ENCODE measurements around the gene PCDHGC5. TPM values are rescaled to one million over a fixed set of nuclear protein-coding genes. Genes with fewer than 3 reads are reported as not detected.

The PCDHGC5 gene
- total RNA-seq, 2 experiments from 2014 or later, result not detected

DNA sequence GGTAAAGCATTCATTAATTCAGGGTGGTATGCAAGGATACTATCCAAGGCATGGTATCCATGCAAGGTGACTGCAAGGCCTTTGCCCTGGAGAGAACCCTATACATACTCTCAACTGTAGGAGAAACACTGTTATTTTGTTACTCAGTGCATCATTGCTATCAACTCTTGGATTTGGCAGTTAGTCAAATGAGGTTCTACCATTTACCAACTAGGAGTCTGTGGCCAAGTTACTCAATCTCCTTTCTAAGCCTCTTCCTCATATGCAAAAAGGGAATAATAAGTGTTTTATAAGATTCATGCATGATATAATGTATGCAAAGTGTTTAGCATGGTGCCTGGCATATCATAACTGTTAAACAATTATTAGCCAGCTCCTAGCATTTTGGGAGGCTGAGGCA lies 9.1 kb upstream of the PCDHGC5 start:
- CTCF ChIA-PET, result interaction anchor here (1.1 kb wide), 1 partner anchor 66 kb away, joined by 3 read pairs; no protein-coding TSS in a partner anchor
- intact Hi-C loops (cut with micrococcal nuclease), result loop anchor here (5.0 kb wide), 1 partner anchor 57 kb away; the partner anchor contains the start of gene PCDHGA11
- H3K4me1 Mint-ChIP-seq (ENCODE audit: low read depth), result peaks cover 23% of the 10 kb centered on the region
- H3K4me3 Mint-ChIP-seq, result no peak overlapping the region
- DNase-seq, result no peak
- H3K27ac Mint-ChIP-seq, result no peak overlapping the region
- no peaks in the 10 kb centered on the region for H3K36me3 Mint-ChIP-seq (ENCODE audit: low read depth)
- peaks cover 79% of the 10 kb centered on the region for H3K27me3 Mint-ChIP-seq (ENCODE audit: low read depth)
- H3K9me3 Mint-ChIP-seq, result no peaks in the 10 kb centered on the region

- H3K36me3 Mint-ChIP-seq (ENCODE audit: low read depth), result no peaks in the 10 kb centered on the region
- peaks cover 9% of the 10 kb centered on the region for H3K4me1 Mint-ChIP-seq (ENCODE audit: low read depth)
- H3K4me3 Mint-ChIP-seq, result no peak overlapping the region
- no peak for DNase-seq
- peaks cover 81% of the 10 kb centered on the region for H3K27me3 Mint-ChIP-seq (ENCODE audit: low read depth)
- CTCF ChIA-PET, result interaction anchor here (0.7 to 2.0 kb wide), 5 partner anchors 12 to 190 kb away, joined by 3 to 10 read pairs (median 6); no protein-coding TSS in a partner anchor
- H3K27ac Mint-ChIP-seq, result no peak overlapping the region
- no peaks in the 10 kb centered on the region for H3K9me3 Mint-ChIP-seq
- intact Hi-C loops (cut with micrococcal nuclease), result no loop called here
These were observed 5.0 kb upstream of the PCDHGC5 start for GRCh38 chr5:141483902-141484301.

- Mint-ChIP-seq H3K4me3 (no peak overlapping the region), H3K27ac (no peak overlapping the region), H3K27me3 (ENCODE audit: low read depth) (peaks cover 81% of the 10 kb centered on the region), H3K36me3 (ENCODE audit: low read depth) (no peaks in the 10 kb centered on the region), H3K4me1 (ENCODE audit: low read depth) (peaks cover 9% of the 10 kb centered on the region), H3K9me3 (no peaks in the 10 kb centered on the region)
- CTCF ChIA-PET, result interaction anchor here (1.2 to 2.0 kb wide), 4 partner anchors 13 to 80 kb away, joined by 3 to 9 read pairs (median 6); no protein-coding TSS in a partner anchor
- intact Hi-C loops (cut with micrococcal nuclease), result no loop called here
- DNase-seq, result no peak
These were observed 4.6 kb upstream of the PCDHGC5 start for GRCh38 chr5:141484310-141484640.

DNA sequence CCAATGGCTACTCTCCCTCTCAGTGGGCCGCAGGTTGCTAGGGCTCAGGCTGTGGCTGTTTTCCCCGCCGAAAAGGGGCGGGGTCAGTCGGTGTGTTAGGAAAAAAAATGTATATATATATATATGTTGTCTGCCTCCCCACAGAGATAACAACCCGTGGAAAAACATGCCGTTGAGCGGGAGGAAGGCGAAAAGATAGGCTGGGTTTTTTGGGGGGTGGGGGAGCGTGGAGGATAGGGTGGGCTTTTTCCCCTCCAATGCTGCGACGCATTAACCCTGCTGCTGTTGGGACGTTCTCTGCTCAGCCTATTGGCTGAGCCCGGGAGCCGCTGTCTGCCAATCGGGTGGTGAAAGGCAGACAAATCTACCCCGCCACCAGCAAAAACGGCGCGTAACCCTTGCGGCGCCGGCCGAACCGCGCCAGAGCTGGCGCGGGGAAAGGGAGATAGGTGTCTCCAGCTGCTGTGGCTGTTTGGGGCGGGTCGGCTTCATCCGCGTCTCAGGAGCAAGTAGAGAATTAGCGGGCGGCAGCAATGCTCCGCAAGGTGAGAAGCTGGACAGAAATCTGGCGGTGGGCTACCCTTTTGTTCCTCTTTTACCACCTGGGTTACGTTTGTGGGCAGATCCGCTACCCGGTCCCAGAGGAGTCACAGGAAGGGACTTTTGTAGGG lies 4.1 kb upstream of the PCDHGC5 start, which contains the start of gene PCDHGC4:
PCDHGC4 (plus strand) TSS at position 390 of the 671 bp plus-strand sequence; CDS start at position 534, 144 bp downstream.
- DNase-seq, result peak; percentile 16

GRCh38 chr5:141485321-141486055 lies 3.4 kb upstream of the PCDHGC5 start:
- H3K36me3 Mint-ChIP-seq (ENCODE audit: low read depth), result no peaks in the 10 kb centered on the region
- intact Hi-C loops (cut with micrococcal nuclease), result no loop called here
- H3K27ac Mint-ChIP-seq, result no peak overlapping the region
- CTCF ChIA-PET, result interaction anchor here (1.0 to 2.0 kb wide), 5 partner anchors 28 to 115 kb away, joined by 3 to 6 read pairs (median 4); partner anchors contain the start of genes PCDHGA12 and PCDHGB3
- H3K4me3 Mint-ChIP-seq, result peak overlapping the region; percentile 45
- no peak for DNase-seq
- H3K27me3 Mint-ChIP-seq (ENCODE audit: low read depth), result peaks cover 81% of the 10 kb centered on the region
- H3K4me1 Mint-ChIP-seq (ENCODE audit: low read depth), result peaks cover 9% of the 10 kb centered on the region
- H3K9me3 Mint-ChIP-seq, result no peaks in the 10 kb centered on the region

More for the DNA sequence above, 4.1 kb upstream of the PCDHGC5 start, which contains the start of gene PCDHGC4:
- H3K27ac Mint-ChIP-seq, result no peak within 1 kb of the TSS
- H3K27me3 Mint-ChIP-seq (ENCODE audit: low read depth), result peaks cover 82% of the 10 kb centered on the region
- intact Hi-C loops (cut with micrococcal nuclease), result no loop called here
- H3K4me3 Mint-ChIP-seq, result peak within 1 kb of the TSS; percentile 45
- CTCF ChIA-PET, result interaction anchor here (1.0 to 2.0 kb wide), 5 partner anchors 28 to 80 kb away, joined by 3 to 9 read pairs (median 6); partner anchors contain the start of gene PCDHGA12
- no peaks in the 10 kb centered on the region for H3K9me3 Mint-ChIP-seq
- H3K4me1 Mint-ChIP-seq (ENCODE audit: low read depth), result peaks cover 9% of the 10 kb centered on the region
- H3K36me3 Mint-ChIP-seq (ENCODE audit: low read depth), result no peaks in the 10 kb centered on the region

DNA sequence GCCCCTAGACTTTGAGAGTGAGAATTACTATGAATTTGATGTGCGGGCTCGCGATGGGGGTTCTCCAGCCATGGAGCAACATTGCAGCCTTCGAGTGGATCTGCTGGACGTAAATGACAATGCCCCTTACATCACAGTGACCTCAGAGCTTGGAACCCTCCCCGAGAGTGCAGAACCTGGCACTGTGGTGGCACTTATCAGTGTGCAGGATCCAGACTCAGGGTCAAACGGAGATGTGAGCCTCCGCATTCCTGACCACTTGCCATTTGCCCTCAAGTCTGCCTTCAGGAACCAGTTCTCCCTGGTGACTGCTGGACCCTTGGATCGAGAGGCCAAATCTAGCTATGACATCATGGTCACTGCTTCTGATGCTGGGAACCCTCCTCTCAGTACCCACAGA lies 2.8 kb upstream of the PCDHGC5 start:
- peaks cover 9% of the 10 kb centered on the region for H3K4me1 Mint-ChIP-seq (ENCODE audit: low read depth)
- no peaks in the 10 kb centered on the region for H3K36me3 Mint-ChIP-seq (ENCODE audit: low read depth)
- no peaks in the 10 kb centered on the region for H3K9me3 Mint-ChIP-seq
- H3K27ac Mint-ChIP-seq, result no peak overlapping the region
- H3K27me3 Mint-ChIP-seq (ENCODE audit: low read depth), result peaks cover 81% of the 10 kb centered on the region
- no peak overlapping the region for H3K4me3 Mint-ChIP-seq
- DNase-seq, result no peak
- intact Hi-C loops (cut with micrococcal nuclease), result no loop called here
- CTCF ChIA-PET, result interaction anchor here (1.0 to 1.7 kb wide), 5 partner anchors 26 to 116 kb away, joined by 3 to 6 read pairs (median 3); partner anchors contain the start of genes PCDHGA12 and PCDHGB3

DNA sequence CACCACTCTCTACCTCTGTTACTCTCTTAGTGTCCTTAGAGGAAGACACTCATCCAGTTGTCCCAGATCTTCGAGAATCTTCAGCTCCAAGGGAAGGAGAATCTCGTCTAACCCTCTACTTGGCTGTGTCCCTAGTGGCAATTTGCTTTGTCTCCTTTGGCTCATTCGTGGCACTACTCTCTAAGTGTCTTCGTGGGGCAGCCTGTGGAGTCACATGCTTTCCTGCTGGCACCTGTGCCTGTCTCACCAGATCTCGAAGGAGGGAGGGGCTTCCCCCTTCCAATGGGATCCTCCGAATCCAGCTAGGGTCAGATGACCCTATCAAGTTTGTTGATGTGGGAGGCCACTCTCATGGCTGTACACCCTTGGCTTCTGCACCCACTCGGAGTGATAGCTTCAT lies 1.8 kb upstream of the PCDHGC5 start:
- H3K27me3 Mint-ChIP-seq (ENCODE audit: low read depth), result peaks cover 86% of the 10 kb centered on the region

DNA sequence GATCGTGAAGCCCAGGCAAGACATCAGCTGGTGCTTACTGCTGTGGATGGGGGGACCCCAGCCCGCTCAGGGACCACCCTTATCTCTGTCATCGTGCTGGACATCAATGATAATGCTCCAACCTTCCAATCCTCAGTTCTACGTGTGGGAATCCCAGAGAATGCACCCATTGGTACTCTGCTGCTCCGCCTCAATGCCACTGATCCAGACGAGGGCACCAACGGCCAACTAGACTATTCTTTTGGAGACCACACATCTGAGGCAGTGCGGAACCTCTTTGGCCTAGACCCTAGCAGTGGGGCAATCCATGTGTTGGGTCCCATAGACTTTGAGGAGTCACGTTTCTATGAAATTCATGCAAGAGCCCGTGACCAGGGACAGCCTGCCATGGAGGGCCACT lies 960 bp downstream of the PCDHGC5 start:
- H3K36me3 Mint-ChIP-seq (ENCODE audit: low read depth), result no peaks in the 10 kb centered on the region

More for the DNA sequence above, 1.8 kb upstream of the PCDHGC5 start:
- Mint-ChIP-seq H3K36me3 (ENCODE audit: low read depth) (no peaks in the 10 kb centered on the region), H3K9me3 (no peaks in the 10 kb centered on the region), H3K4me3 (no peak overlapping the region), H3K4me1 (ENCODE audit: low read depth) (peaks cover 12% of the 10 kb centered on the region), H3K27ac (no peak overlapping the region)
- intact Hi-C loops (cut with micrococcal nuclease), result no loop called here
- CTCF ChIA-PET, result interaction anchor here (0.7 to 1.3 kb wide), 2 partner anchors 25 to 26 kb away, joined by 3 read pairs; no protein-coding TSS in a partner anchor
- DNase-seq, result no peak

DNA sequence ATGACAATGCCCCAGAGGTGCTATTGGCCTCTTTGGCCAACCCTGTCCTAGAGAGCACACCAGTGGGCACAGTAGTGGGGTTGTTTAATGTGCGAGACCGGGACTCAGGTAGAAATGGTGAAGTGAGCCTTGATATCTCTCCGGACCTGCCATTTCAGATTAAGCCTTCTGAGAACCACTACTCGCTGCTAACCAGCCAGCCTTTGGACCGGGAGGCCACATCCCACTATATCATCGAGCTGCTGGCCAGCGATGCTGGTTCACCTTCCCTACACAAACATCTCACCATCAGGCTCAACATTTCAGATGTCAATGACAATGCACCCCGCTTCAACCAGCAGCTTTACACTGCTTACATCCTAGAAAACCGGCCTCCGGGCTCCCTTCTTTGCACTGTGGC lies 1.4 kb downstream of the PCDHGC5 start:
- intact Hi-C loops (cut with micrococcal nuclease), result no loop called here
- CTCF ChIA-PET, result interaction anchor here (1.5 kb wide), 1 partner anchor 74 kb away, joined by 4 read pairs; no protein-coding TSS in a partner anchor
- H3K36me3 Mint-ChIP-seq (ENCODE audit: low read depth), result no peaks in the 10 kb centered on the region
- no peak overlapping the region for H3K4me3 Mint-ChIP-seq
- no peaks in the 10 kb centered on the region for H3K9me3 Mint-ChIP-seq
- no peak overlapping the region for H3K27ac Mint-ChIP-seq
- no peak for DNase-seq
- H3K27me3 Mint-ChIP-seq (ENCODE audit: low read depth), result peaks cover 78% of the 10 kb centered on the region
- H3K4me1 Mint-ChIP-seq (ENCODE audit: low read depth), result peaks cover 7% of the 10 kb centered on the region

More for the DNA sequence above, 960 bp downstream of the PCDHGC5 start:
- Mint-ChIP-seq H3K27me3 (ENCODE audit: low read depth) (peaks cover 80% of the 10 kb centered on the region), H3K9me3 (no peaks in the 10 kb centered on the region), H3K4me1 (ENCODE audit: low read depth) (peaks cover 11% of the 10 kb centered on the region), H3K27ac (no peak overlapping the region), H3K4me3 (no peak overlapping the region)
- DNase-seq, result no peak
- intact Hi-C loops (cut with micrococcal nuclease), result no loop called here
- CTCF ChIA-PET, result interaction anchor here (1.5 kb wide), 1 partner anchor 74 kb away, joined by 4 read pairs; no protein-coding TSS in a partner anchor

GRCh38 chr5:141490771-141491170 lies 1.9 kb downstream of the PCDHGC5 start:
- Mint-ChIP-seq H3K4me1 (ENCODE audit: low read depth) (peaks cover 5% of the 10 kb centered on the region), H3K9me3 (no peaks in the 10 kb centered on the region), H3K27me3 (ENCODE audit: low read depth) (peaks cover 78% of the 10 kb centered on the region), H3K4me3 (no peak overlapping the region), H3K36me3 (ENCODE audit: low read depth) (no peaks in the 10 kb centered on the region), H3K27ac (no peak overlapping the region)
- CTCF ChIA-PET, result no interaction called here
- no peak for DNase-seq
- intact Hi-C loops (cut with micrococcal nuclease), result no loop called here

DNA sequence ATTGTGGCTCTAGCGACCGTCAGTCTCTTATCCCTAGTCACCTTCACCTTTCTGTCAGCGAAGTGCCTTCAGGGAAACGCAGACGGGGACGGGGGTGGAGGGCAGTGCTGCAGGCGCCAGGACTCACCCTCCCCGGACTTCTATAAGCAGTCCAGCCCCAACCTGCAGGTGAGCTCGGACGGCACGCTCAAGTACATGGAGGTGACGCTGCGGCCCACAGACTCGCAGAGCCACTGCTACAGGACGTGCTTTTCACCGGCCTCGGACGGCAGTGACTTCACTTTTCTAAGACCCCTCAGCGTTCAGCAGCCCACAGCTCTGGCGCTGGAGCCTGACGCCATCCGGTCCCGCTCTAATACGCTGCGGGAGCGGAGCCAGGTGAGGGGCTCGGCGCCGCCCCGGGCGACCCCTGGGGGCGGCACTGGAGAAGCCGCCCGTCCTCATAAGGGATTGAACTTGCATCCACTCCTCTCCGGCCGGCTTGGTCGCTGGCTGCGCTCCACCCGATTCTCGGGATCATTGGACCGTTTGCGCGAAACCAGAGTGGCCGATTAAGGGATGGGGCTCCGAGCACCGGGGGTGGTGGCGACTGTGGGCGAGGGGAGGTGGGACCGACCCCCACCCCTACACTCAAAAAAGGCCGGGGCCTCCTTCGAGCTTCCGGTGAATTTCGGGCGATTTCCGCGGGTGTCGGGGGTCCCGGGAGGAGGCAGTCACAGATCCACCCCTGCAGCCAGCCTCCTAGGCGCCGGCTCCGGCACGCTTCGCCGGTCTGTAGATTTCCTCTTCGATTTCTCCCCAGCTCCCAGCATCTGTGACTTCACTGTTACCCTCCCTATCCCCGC lies 2.7 kb downstream of the PCDHGC5 start:
- no peak for DNase-seq
- H3K27me3 Mint-ChIP-seq (ENCODE audit: low read depth), result peaks cover 75% of the 10 kb centered on the region
- no peak overlapping the region for H3K27ac Mint-ChIP-seq
- CTCF ChIA-PET, result interaction anchor here (1.0 to 4.1 kb wide), 2 partner anchors 20 to 73 kb away, joined by 3 to 24 read pairs; no protein-coding TSS in a partner anchor
- no peaks in the 10 kb centered on the region for H3K9me3 Mint-ChIP-seq
- H3K36me3 Mint-ChIP-seq (ENCODE audit: low read depth), result no peaks in the 10 kb centered on the region
- peaks cover 5% of the 10 kb centered on the region for H3K4me1 Mint-ChIP-seq (ENCODE audit: low read depth)
- intact Hi-C loops (cut with micrococcal nuclease), result loop anchor here (1.0 kb wide), 1 partner anchor 21 kb away; no protein-coding TSS in a partner anchor
- H3K4me3 Mint-ChIP-seq, result peak overlapping the region; percentile 59
